ENCODE measurements around the gene IL17RE. TPM values are rescaled to one million over a fixed set of nuclear protein-coding genes. Genes with fewer than 3 reads are reported as not detected.
"Not testable (repeated sequence)": the region's sequence is repeated elsewhere in the genome, so short reads cannot be mapped to it uniquely, and the experiment has no call there.

The IL17RE gene
- total and polyA plus RNA-seq, 7 donors = 0.07 to 1.1 (median 0.75) TPM

- Histone ChIP-seq H3K9me3 (no peaks in the 10 kb centered on the region), H3K36me3 (ENCODE audit: insufficient read depth in 1 of 2, low read depth in 1 of 2) (peaks cover 0 to 7% of the 10 kb centered on the region in 2 donors), H3K27ac (no peak overlapping the region), H3K4me1 (peaks cover 10% of the 10 kb centered on the region), H3K4me3 (no peak overlapping the region), H3K27me3 (ENCODE audit: insufficient read depth in 3 of 3, low read length in 2 of 3) (no peaks in the 10 kb centered on the region)
- intact Hi-C loops (cut with DNase I) = no loop called here
- DNase-seq (no peak), ATAC-seq (no peak)
- no peak for TF ChIP-seq CTCF (IDR thresholded peaks at IDR 0.05)
- 71 to 75% (median 74%) methylated on average over 8 of the region's 8 CpGs for WGBS, 3 donors
Observed at GRCh38 chr3:9898467-9899241, 4.0 kb upstream of the IL17RE start.

DNA sequence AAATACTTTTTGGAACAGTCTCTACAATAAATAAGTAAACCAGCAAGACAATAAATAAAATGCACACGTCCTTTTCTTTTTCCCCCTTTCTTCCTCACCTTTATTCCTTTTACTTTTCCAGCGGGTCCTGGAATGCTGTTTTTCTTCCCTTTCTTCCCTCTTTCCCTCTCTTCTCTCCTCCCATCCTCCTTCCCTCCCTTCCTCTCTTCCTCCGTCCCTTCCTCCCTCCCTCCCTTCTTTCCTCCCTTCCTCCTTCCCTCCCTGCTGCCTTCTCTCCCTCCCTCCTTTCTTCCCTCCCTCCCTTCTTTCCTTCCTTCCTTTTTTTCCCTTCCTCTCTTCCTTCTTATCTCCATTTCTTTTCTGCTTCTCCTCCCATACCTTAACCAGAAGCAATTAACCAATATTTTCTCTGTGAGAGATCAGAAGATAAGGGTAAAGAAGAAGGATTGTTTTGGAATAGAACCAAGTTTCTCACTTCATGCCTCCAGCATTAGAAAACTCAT lies 3.3 kb upstream of the IL17RE start:
- H3K27ac ChIP-seq = no peak overlapping the region
- no peak for TF ChIP-seq CTCF (IDR thresholded peaks at IDR 0.05)
- peaks cover 6% of the 10 kb centered on the region for H3K4me1 ChIP-seq
- intact Hi-C loops (cut with DNase I) = no loop called here
- WGBS, 3 donors = 63 to 75% (median 71%) methylated on average over 3 of the region's 3 CpGs
- H3K4me3 ChIP-seq = no peak overlapping the region
- ATAC-seq (no peak), DNase-seq (no peak)
- H3K36me3 ChIP-seq (ENCODE audit: insufficient read depth in 1 of 2, low read depth in 1 of 2) = peaks cover 0 to under 1% of the 10 kb centered on the region in 2 donors
- no peaks in the 10 kb centered on the region for H3K27me3 ChIP-seq (ENCODE audit: insufficient read depth in 3 of 3, low read length in 2 of 3)
- no peaks in the 10 kb centered on the region for H3K9me3 ChIP-seq

DNA sequence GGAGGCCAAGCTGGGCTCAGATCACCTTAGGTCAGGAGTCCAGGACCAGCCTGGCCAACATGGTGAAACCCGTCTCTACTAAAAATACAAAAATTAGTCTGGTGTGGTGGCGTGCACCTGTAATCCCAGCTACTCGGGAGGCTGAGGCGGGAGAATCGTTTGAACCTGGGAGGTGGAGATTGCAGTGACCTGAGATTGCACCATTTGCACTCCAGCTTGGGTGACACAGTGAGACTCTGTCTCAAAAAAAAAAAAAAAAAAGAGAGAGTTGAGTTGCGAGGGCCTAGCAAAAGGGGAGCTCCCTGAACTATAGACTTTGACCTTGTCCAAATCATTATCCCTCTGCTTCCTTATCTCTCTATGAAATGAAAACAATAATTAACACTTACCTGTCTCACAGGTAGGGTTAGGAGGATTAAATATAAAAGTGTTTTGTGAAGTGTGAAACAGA lies 1.7 kb upstream of the IL17RE start:
- DNase-seq; ATAC-seq; H3K4me3 ChIP-seq; H3K27ac ChIP-seq; H3K36me3 ChIP-seq (ENCODE audit: insufficient read depth in 1 of 2, low read depth in 1 of 2); H3K4me1 ChIP-seq; H3K27me3 ChIP-seq (ENCODE audit: insufficient read depth in 3 of 3, low read length in 2 of 3); H3K9me3 ChIP-seq; intact Hi-C loops (cut with DNase I): not testable (repeated sequence)
- WGBS, 3 donors = 90 to 96% (median 91%) methylated on average over 6 of the region's 6 CpGs

- DNase-seq (no peak), ATAC-seq (no peak)
- no peaks in the 10 kb centered on the region for H3K36me3 ChIP-seq (ENCODE audit: insufficient read depth in 1 of 2, low read depth in 1 of 2)
- H3K27me3 ChIP-seq (ENCODE audit: insufficient read depth in 3 of 3, low read length in 2 of 3) = no peaks in the 10 kb centered on the region
- H3K27ac ChIP-seq = no peak overlapping the region
- H3K4me1 ChIP-seq = peaks cover 6% of the 10 kb centered on the region
- no peak overlapping the region for H3K4me3 ChIP-seq
- 79 to 85% (median 82%) methylated on average over 5 of the region's 5 CpGs for WGBS, 3 donors
- H3K9me3 ChIP-seq = no peaks in the 10 kb centered on the region
- intact Hi-C loops (cut with DNase I) = no loop called here
- TF ChIP-seq CTCF (IDR thresholded peaks at IDR 0.05) = no peak
Observed at GRCh38 chr3:9901967-9902366, 681 bp upstream of the IL17RE start.

GRCh38 chr3:9903238-9903624 lies 583 bp downstream of the IL17RE start:
- TF ChIP-seq CTCF (IDR thresholded peaks at IDR 0.05) = no peak
- ATAC-seq = peak in 2 of 4 donors; percentile 23 to 25
- Histone ChIP-seq H3K9me3 (no peaks in the 10 kb centered on the region), H3K4me3 (peak overlapping the region; percentile 38), H3K27me3 (ENCODE audit: insufficient read depth in 3 of 3, low read length in 2 of 3) (no peaks in the 10 kb centered on the region), H3K27ac (peak overlapping the region; percentile 46), H3K36me3 (ENCODE audit: insufficient read depth in 1 of 2, low read depth in 1 of 2) (no peaks in the 10 kb centered on the region), H3K4me1 (peaks cover 2% of the 10 kb centered on the region)
- 43 to 44% (median 43%) methylated on average over 4 of the region's 4 CpGs for WGBS, 3 donors
- no peak for DNase-seq
- intact Hi-C loops (cut with DNase I) = no loop called here

Measured in psoas muscle (tissue), 8 donors.